Esophagus (tissue), 2 donors: ENCODE data around the gene AGBL1. TPM values are rescaled to one million over a fixed set of nuclear protein-coding genes. Genes with fewer than 3 reads are reported as not detected.

Experiments
- H3K27ac ChIP-seq, 2 donors: one replicate each; pipeline ENCODE4 v1.5.1; 2013; ENCODE audit warnings: low read depth in 2 of 2, mild to moderate bottlenecking in 2 of 2, inconsistent platforms in 1 of 2, low read length in 1 of 2, moderate library complexity in 1 of 2
- H3K27me3 ChIP-seq, 2 donors: one replicate each; pipeline ENCODE4 v1.6.1; 2013; ENCODE audit warnings: low read length in 2 of 2, control low read depth in 1 of 2, mild to moderate bottlenecking in 1 of 2; ENCODE audit not compliant: insufficient read depth in 2 of 2, control insufficient read depth in 1 of 2
- H3K36me3 ChIP-seq, 2 donors: one replicate each; pipeline ENCODE4 v1.6.1; 2013; ENCODE audit warnings: low read length in 1 of 2; ENCODE audit not compliant: control insufficient read depth in 2 of 2, insufficient read depth in 2 of 2
- H3K4me1 ChIP-seq, 2 donors: one replicate each; pipeline ENCODE4 v1.6.1; 2013; ENCODE audit warnings: low read length in 1 of 2; ENCODE audit not compliant: control insufficient read depth in 2 of 2, insufficient read depth in 2 of 2
- H3K4me3 ChIP-seq, 2 donors: one replicate each; pipeline ENCODE4 v1.5.1; 2013; ENCODE audit warnings: low read length in 2 of 2, mild to moderate bottlenecking in 2 of 2, low read depth in 1 of 2, moderate library complexity in 1 of 2
- H3K9me3 ChIP-seq, 2 donors: one replicate each; pipeline ENCODE4 v1.6.1; 2013; ENCODE audit warnings: mild to moderate bottlenecking in 2 of 2, low read depth in 1 of 2, low read length in 1 of 2, moderate library complexity in 1 of 2; ENCODE audit not compliant: control insufficient read depth in 2 of 2, insufficient read depth in 1 of 2
- WGBS, 2 donors: extraction: QIAGEN DNeasy Blood & Tissue Kit; methylation state at CpG; one replicate each; pipeline ENCODE4 v1.1.7; 2013; 5-methylcytosine and 5-hydroxymethylcytosine counted together
- polyA plus RNA-seq, 2 donors: library from polyadenylated mRNA; stranded (reverse); fragments of 200-250 nt; gene quantifications; one replicate each; pipeline ENCODE4 v1.2.3, GENCODE V29; 2013
- donor health status: healthy with polysubstance abuse.
- donor health status: Bipolar disorder and iron deficiency.

Gene AGBL1
- polyA plus RNA-seq, 2 donors, result 0.01 TPM; not detected in 1

GRCh38 chr15:86178845-86179244, 99.2 kb downstream of the AGBL1 start:
- Histone ChIP-seq H3K4me1 (no peaks in the 10 kb centered on the region), H3K4me3 (no peak overlapping the region), H3K27me3 (no peaks in the 10 kb centered on the region), H3K27ac (no peak overlapping the region), H3K9me3 (no peaks in the 10 kb centered on the region), H3K36me3 (no peaks in the 10 kb centered on the region)
- WGBS, 2 donors, result 26 to 38% methylated on average over 2 of the region's 2 CpGs

- H3K4me3 ChIP-seq, result no peak overlapping the region
- no peaks in the 10 kb centered on the region for H3K36me3 ChIP-seq
- H3K27ac ChIP-seq, result no peak overlapping the region
- 41 to 49% methylated on average over 6 of the region's 6 CpGs for WGBS, 2 donors
- H3K4me1 ChIP-seq, result no peaks in the 10 kb centered on the region
- no peaks in the 10 kb centered on the region for H3K27me3 ChIP-seq
- H3K9me3 ChIP-seq, result no peaks in the 10 kb centered on the region
These were observed 104.2 kb downstream of the AGBL1 start for GRCh38 chr15:86183596-86184491.

- Histone ChIP-seq H3K4me1 (no peaks in the 10 kb centered on the region), H3K27ac (no peak overlapping the region), H3K4me3 (no peak overlapping the region), H3K9me3 (no peaks in the 10 kb centered on the region), H3K27me3 (no peaks in the 10 kb centered on the region), H3K36me3 (no peaks in the 10 kb centered on the region)
- WGBS, 2 donors, result 61 to 62% methylated on average over 11 of the region's 11 CpGs
These were observed 114.2 kb downstream of the AGBL1 start for GRCh38 chr15:86193716-86194380.

GRCh38 chr15:86197770-86198169, 118.1 kb downstream of the AGBL1 start:
- no peaks in the 10 kb centered on the region for H3K36me3 ChIP-seq
- no peaks in the 10 kb centered on the region for H3K4me1 ChIP-seq
- H3K9me3 ChIP-seq, result no peaks in the 10 kb centered on the region
- no peak overlapping the region for H3K27ac ChIP-seq
- H3K4me3 ChIP-seq, result no peak overlapping the region
- no peaks in the 10 kb centered on the region for H3K27me3 ChIP-seq

- no peaks in the 10 kb centered on the region for H3K9me3 ChIP-seq
- 49 to 55% methylated on average over 7 of the region's 7 CpGs for WGBS, 2 donors
These were observed 119.9 kb downstream of the AGBL1 start for GRCh38 chr15:86199467-86200145.

GRCh38 chr15:86201313-86202008, 121.8 kb downstream of the AGBL1 start:
- 81 to 82% methylated on average over 3 of the region's 3 CpGs for WGBS, 2 donors
- Histone ChIP-seq H3K4me1 (no peaks in the 10 kb centered on the region), H3K4me3 (no peak overlapping the region), H3K36me3 (no peaks in the 10 kb centered on the region), H3K9me3 (no peaks in the 10 kb centered on the region), H3K27ac (no peak overlapping the region), H3K27me3 (no peaks in the 10 kb centered on the region)

More at GRCh38 chr15:86199467-86200145, 119.9 kb downstream of the AGBL1 start:
- H3K36me3 ChIP-seq, result no peaks in the 10 kb centered on the region
- H3K27ac ChIP-seq, result no peak overlapping the region
- no peaks in the 10 kb centered on the region for H3K4me1 ChIP-seq
- H3K27me3 ChIP-seq, result no peaks in the 10 kb centered on the region
- no peak overlapping the region for H3K4me3 ChIP-seq

GRCh38 chr15:86203462-86203861, 123.8 kb downstream of the AGBL1 start:
- Histone ChIP-seq H3K27ac (no peak overlapping the region), H3K4me1 (no peaks in the 10 kb centered on the region), H3K9me3 (no peaks in the 10 kb centered on the region), H3K27me3 (no peaks in the 10 kb centered on the region), H3K4me3 (no peak overlapping the region), H3K36me3 (no peaks in the 10 kb centered on the region)
- 42 to 50% methylated on average over 2 of the region's 2 CpGs for WGBS, 2 donors

GRCh38 chr15:86205096-86205495, 125.4 kb downstream of the AGBL1 start:
- Histone ChIP-seq H3K9me3 (no peaks in the 10 kb centered on the region), H3K27ac (no peak overlapping the region), H3K4me1 (no peaks in the 10 kb centered on the region), H3K36me3 (no peaks in the 10 kb centered on the region), H3K4me3 (no peak overlapping the region), H3K27me3 (no peaks in the 10 kb centered on the region)
- 64 to 66% methylated on average over 2 of the region's 2 CpGs for WGBS, 2 donors

- Histone ChIP-seq H3K4me1 (no peaks in the 10 kb centered on the region), H3K4me3 (no peak overlapping the region), H3K27ac (no peak overlapping the region), H3K9me3 (peaks cover 0 to 2% of the 10 kb centered on the region in 2 donors), H3K27me3 (no peaks in the 10 kb centered on the region), H3K36me3 (no peaks in the 10 kb centered on the region)
- 49 to 61% methylated on average over 3 of the region's 3 CpGs for WGBS, 2 donors
These were observed 133.7 kb downstream of the AGBL1 start for GRCh38 chr15:86213420-86213819.
